Gastrocnemius medialis (tissue), 4 donors: Measurements from ENCODE around the gene PPIA.

ENCODE experiments used
- POLR2A ChIP-seq, 2 donors: fragments of 450-650 bp; IDR thresholded peaks; one replicate each; pipeline ENCODE4 v1.6.1; 2017; ENCODE audit warnings: antibody characterized with exemption in 2 of 2, mild to moderate bottlenecking in 2 of 2, moderate library complexity in 2 of 2
- TF ChIP-seq, protein P1 (sequence below), 5 experiments: fragments of 450-650 bp in 3 of 5; fragments of 200-600 bp in 2 of 5; sonication (generic) in 2 of 5; IDR thresholded peaks in 4 of 5; conservative IDR thresholded peaks in 1 of 5; 1 replicate in 4 of 5; 2 replicates in 1 of 5; pipeline ENCODE4 v1.5.1; 2016 to 2019; ENCODE audit warnings: antibody characterized with exemption in 5 of 5, mild to moderate bottlenecking in 3 of 5, moderate library complexity in 3 of 5

DNA sequence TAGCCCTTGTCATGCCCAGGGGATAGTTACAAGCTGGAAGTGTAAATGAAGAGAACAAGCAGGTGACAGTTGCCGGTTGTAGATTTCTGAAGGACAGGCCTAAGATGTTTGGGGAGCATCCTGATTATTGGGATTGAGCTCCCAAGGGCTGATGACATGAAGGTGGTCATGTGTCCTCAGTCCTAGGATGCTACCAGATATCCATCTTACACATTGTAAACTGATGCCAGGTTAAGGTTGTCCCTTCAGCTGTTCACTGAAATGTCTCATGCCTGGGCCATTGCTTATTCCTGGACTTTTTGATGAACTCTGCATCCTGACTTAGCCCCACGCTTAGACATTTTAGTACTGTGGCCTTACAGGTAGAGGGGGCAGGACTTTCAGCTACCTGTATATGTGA is 46.5 kb upstream of the PPIA start:
- TF ChIP-seq, protein P1, sequence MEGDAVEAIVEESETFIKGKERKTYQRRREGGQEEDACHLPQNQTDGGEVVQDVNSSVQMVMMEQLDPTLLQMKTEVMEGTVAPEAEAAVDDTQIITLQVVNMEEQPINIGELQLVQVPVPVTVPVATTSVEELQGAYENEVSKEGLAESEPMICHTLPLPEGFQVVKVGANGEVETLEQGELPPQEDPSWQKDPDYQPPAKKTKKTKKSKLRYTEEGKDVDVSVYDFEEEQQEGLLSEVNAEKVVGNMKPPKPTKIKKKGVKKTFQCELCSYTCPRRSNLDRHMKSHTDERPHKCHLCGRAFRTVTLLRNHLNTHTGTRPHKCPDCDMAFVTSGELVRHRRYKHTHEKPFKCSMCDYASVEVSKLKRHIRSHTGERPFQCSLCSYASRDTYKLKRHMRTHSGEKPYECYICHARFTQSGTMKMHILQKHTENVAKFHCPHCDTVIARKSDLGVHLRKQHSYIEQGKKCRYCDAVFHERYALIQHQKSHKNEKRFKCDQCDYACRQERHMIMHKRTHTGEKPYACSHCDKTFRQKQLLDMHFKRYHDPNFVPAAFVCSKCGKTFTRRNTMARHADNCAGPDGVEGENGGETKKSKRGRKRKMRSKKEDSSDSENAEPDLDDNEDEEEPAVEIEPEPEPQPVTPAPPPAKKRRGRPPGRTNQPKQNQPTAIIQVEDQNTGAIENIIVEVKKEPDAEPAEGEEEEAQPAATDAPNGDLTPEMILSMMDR (IDR thresholded peaks at IDR 0.05 in 4 of 5, conservative IDR thresholded peaks at IDR 0.05 in 1 of 5) = no peak
- no peak for TF ChIP-seq POLR2A (IDR thresholded peaks at IDR 0.05)
